H7 (cell line): Measurements from ENCODE around the gene PDGFB. TPM values are rescaled to one million over a fixed set of nuclear protein-coding genes. Genes with fewer than 3 reads are reported as not detected.

Experiments
- DNase-seq: peaks from one replicate; pipeline ENCODE4 v3.0.0; 2012
- H3K27me3 ChIP-seq: 2 replicates; pipeline ENCODE4 v1.6.0; 2011; ENCODE audit warnings: mild to moderate bottlenecking, low read length; ENCODE audit not compliant: control insufficient read depth, insufficient read depth
- H3K36me3 ChIP-seq: replicated peaks from 2 replicates; pipeline ENCODE4 v1.5.1; 2011; ENCODE audit warnings: low read length; ENCODE audit not compliant: control insufficient read depth, insufficient read depth
- H3K4me3 ChIP-seq: 2 replicates; pipeline ENCODE4 v1.5.1; 2011; ENCODE audit warnings: low read depth, mild to moderate bottlenecking, control low read depth, low read length, moderate library complexity; ENCODE audit not compliant: insufficient read depth
- total RNA-seq: library from RNA; depleted of rRNA; stranded (reverse); fragments of >200 nt; shearing (Covaris generic); gene quantifications from 2 replicates; pipeline ENCODE4 v1.2.3, GENCODE V29; 2014; rRNA removed

Gene PDGFB
- total RNA-seq: 7.2 and 8.5 TPM in 2 replicates

DNA sequence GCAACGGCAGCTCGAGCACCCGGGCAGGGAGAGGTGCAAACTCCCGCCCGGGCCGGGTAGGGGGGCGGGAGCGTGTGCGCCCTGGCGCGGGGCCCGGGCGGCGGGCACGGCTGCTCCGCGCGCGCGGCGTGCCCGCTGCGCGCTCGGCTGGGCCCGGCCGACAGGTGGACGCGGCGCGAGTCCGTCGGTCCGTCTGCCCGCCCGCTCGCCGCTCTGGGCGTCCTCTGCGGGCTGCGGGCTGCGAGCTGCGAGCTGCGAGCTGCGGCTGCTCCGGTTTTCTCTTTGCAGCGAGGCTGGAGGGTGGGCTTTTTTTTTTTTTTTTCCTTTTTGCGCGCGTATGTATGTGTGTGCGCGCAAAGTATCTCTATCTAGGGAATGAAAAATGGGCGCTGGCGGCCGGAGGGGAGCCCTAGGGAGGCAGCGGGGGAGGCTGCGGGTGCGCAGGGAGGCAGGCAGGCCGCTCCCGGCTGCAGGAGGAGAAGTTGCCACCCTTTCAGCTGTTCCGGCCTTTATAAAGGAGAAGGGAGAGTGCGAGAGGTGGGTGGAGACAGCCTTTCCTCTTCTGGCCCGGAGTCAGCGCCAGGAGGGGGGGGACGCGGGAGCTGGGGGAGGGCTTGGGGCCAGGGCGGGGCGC lies at the start of gene PDGFB:
TSS of gene PDGFB (minus strand) at position 487 of the 634 bp plus-strand sequence. CDS start 1,019 bp downstream, outside the sequence.
- DNase-seq: peak; percentile 82
- Histone ChIP-seq H3K36me3 (no peaks in the 10 kb centered on the region), H3K27me3 (peaks cover 60% of the 10 kb centered on the region), H3K4me3 (peak within 1 kb of the TSS; percentile 64)

DNA sequence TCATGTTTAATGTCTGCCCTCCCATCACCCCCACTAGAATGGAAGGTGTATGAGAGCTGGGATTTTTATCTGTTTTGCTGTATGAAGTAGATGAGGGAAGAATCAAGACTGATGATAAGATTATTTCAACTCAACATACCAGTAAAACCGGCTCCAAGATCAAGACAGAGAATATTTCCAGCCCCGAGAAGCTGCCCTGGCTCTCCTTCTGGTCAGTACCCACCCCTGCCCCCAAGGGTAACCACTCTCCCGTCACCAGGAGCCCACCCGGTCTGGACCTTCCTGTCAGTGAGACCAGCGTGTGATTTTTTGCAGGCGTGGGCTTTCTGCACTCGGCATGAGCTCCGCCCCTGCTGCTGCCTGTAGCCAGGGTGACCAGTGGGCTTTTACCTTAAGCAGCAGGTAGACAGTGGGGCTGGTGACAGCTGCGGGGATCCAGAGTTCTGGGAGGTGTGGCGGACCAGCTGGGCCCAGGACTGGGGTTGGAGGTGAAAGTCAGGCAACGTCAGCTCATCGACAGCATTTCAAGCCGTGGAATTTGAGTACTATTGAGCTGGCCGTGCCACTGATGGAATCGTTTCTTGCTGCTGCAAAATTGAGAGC lies 49.1 kb upstream of the PDGFB start:
- Histone ChIP-seq H3K27me3 (no peaks in the 10 kb centered on the region), H3K4me3 (no peak overlapping the region), H3K36me3 (no peaks in the 10 kb centered on the region)
- no peak for DNase-seq

DNA sequence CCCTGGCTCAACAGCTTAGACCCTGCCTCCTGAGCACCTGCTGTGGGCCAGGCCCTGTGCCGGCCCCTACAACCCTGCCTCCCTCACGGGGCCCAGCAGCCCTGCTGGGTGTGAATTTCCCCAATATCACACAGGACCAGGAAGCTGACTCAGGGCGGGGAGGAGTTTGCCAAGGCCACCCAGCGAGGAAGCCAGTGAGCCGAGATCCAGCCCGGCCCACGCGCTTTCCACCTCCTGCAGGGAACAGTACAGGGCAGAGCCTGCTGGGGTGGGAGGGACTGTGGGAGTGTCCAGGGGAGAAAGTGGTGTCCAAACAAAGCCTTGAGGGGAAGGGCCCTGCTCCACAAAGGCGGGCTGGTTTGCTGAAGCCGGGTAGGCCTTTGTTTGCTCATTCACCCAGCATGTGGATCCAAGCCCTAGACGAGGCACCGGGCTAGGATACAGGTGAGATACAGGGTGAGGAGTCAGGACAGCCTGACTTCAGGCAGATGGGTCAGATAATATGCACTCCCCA lies 47.8 kb upstream of the PDGFB start:
- no peak overlapping the region for H3K4me3 ChIP-seq
- no peaks in the 10 kb centered on the region for H3K36me3 ChIP-seq
- H3K27me3 ChIP-seq: no peaks in the 10 kb centered on the region
- peak; percentile 85 for DNase-seq

DNA sequence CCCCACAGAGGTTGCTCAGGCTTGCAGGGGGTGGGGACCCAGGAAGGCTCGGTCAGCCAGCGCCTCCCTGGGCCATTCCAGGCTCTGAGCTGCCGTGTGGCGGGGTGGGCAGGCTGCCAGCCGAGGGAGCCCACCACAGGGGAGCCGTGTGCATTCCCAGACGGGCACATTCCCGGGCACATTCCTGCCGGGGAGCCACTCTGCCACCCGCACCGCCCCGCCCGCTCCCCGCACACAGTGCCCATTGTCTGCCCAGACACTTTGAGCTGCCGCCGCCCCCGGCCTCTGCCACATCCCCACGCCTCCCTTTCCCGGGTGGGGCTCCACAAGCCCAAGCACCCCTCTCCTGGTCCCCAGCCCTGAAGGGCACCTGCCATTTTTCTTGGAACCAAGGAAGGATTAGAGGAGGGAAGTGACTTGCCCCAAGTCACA lies 47.3 kb upstream of the PDGFB start:
- DNase-seq: peak; percentile 70
- H3K4me3 ChIP-seq: no peak overlapping the region
- no peaks in the 10 kb centered on the region for H3K36me3 ChIP-seq
- H3K27me3 ChIP-seq: no peaks in the 10 kb centered on the region

DNA sequence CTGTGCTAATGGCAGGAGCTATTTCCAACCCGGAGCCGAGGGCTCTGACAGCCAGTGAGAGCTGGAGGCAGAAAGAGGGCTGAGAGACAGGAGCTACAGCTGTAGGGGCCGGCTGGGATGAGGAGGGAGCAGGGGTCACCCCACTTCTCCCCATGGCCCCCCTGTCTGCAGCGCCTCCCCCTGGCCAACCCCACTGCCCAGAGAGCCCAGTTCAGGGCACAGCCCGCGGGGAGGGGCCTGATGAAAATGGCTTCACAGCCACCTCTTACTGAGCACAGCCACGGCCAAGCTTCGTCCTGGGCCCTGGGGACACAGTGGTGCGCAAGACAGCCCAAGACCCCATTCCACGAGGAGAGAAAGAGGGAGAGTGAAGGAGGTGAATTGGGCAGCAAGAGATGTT lies 46.7 kb upstream of the PDGFB start:
- peak; percentile 77 for DNase-seq
- no peaks in the 10 kb centered on the region for H3K36me3 ChIP-seq
- no peaks in the 10 kb centered on the region for H3K27me3 ChIP-seq
- no peak overlapping the region for H3K4me3 ChIP-seq

- Histone ChIP-seq H3K36me3 (no peaks in the 10 kb centered on the region), H3K27me3 (no peaks in the 10 kb centered on the region), H3K4me3 (no peak overlapping the region)
- DNase-seq: peak; percentile 80
Measured at GRCh38 chr22:39290724-39291161, 46.0 kb upstream of the PDGFB start.

DNA sequence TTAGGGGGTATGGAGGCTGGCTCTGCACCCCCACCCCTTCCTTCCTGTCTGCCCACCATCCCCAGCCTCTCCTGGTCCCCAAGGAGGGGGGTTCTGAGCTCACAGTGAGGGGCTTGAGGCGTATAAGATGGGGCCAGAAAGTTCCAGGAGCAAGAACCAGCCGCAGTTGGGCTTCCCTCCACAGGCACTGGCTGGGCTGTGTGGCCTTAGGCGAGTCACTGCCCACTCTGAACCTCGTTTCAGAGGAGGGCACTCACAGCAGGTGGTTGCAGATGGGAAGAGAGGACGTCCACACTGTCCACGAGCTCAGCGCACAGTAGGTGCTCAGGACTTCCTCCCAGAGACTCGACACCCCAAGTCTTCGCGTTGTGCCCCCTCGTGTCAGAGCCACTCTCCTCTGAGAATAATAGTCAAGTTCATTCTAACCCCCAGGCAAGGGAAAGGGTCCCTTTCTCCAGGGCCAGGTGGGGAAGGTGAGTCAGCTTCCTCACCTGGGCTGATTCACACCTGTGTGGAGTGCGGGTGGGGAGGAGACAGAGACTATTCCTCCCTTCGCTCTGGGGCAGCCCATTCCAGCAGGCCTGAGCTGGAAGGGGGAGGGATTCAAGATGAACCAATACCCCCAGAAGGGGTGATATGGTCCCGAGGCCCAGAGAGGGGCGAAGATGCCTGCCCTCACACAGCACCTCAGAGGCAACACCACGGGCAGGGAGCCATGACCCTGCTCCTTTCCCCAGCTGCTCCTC lies 45.4 kb upstream of the PDGFB start:
- no peaks in the 10 kb centered on the region for H3K36me3 ChIP-seq
- no peaks in the 10 kb centered on the region for H3K27me3 ChIP-seq
- H3K4me3 ChIP-seq: no peak overlapping the region
- no peak for DNase-seq

DNA sequence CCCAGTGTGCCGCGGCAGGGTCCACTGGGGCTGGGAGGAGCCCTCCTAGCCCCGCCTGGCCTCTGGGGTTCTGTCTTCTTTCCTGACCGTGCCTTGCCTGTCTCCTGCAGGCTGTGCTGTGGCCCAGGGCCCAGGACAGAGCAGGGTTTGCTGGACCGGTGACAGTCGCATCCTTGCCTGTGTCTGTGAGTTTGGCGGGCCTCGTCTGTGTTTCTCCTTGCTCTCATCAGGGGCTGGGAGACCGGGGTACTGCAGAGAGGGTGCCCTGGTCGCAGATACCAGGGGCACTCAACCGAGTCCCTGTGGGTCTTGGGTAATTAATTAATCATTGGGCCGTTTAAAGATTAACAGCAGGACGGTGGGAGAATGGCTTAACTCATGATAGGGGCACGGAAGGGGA lies 44.8 kb upstream of the PDGFB start:
- no peaks in the 10 kb centered on the region for H3K27me3 ChIP-seq
- DNase-seq: no peak
- H3K4me3 ChIP-seq: no peak overlapping the region
- H3K36me3 ChIP-seq: no peaks in the 10 kb centered on the region

- Histone ChIP-seq H3K27me3 (no peaks in the 10 kb centered on the region), H3K36me3 (no peaks in the 10 kb centered on the region), H3K4me3 (no peak overlapping the region)
- no peak for DNase-seq
Measured at GRCh38 chr22:39288135-39288898, 43.5 kb upstream of the PDGFB start.

- H3K4me3 ChIP-seq: no peak overlapping the region
- H3K36me3 ChIP-seq: no peaks in the 10 kb centered on the region
- no peak for DNase-seq
- no peaks in the 10 kb centered on the region for H3K27me3 ChIP-seq
Measured at GRCh38 chr22:39287076-39287725, 42.4 kb upstream of the PDGFB start.

- DNase-seq: no peak
- H3K4me3 ChIP-seq: no peak overlapping the region
- no peaks in the 10 kb centered on the region for H3K36me3 ChIP-seq
Measured at GRCh38 chr22:39284983-39285382, 40.2 kb upstream of the PDGFB start.

DNA sequence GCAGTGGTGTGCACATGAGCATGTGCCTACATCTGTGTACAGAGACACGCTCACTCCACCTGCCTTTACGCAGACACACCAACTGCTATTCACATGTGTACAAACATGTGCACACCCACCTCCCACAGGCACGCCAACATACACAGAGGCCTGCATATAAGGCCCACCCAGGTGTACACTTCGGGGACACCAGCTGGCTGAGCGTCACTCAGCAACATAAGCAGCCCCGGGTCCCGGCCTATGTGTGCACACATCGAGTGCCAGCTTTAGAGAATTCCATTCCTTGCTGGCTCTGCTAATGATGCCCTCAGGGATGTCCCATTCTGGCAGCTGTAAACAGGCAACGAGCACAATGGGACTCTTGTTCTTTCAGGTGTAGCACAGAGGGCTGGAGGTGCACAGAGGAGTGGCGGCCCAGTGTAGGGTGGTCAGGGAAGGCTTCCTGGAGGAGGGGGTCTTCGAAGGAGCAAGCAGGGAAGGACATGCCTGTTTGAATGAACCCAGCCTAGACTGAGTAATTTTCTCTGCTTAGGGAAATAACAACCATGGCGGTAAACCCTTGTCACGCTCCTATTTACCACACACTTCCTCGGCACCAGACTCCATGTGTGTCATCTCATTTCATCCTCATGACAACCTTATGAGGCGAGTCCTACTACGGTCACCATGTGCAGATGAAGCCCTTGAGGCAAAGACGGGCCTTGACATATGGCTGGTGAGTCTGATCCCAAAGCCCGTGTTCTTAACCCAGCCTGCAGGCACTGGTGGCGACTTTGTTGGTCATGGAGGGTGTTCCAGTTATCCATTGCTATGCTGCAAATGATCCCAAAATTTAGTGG lies 39.6 kb upstream of the PDGFB start:
- H3K4me3 ChIP-seq: no peak overlapping the region
- no peak for DNase-seq
- H3K36me3 ChIP-seq: no peaks in the 10 kb centered on the region
- H3K27me3 ChIP-seq: no peaks in the 10 kb centered on the region

More at GRCh38 chr22:39284983-39285382, 40.2 kb upstream of the PDGFB start:
- no peaks in the 10 kb centered on the region for H3K27me3 ChIP-seq
